DOHH2 (cell line): ENCODE data around the gene IREB2.

ENCODE experiments used
- CTCF ChIP-seq: fragments of 200-600 bp; sonication (generic); IDR thresholded peaks from one replicate; pipeline ENCODE4 v1.5.1; 2014; ENCODE audit warnings: antibody characterized with exemption, mild to moderate bottlenecking, low read depth, low read length; ENCODE audit not compliant: poor library complexity, severe bottlenecking
- EZH2phosphoT487 ChIP-seq: fragments of 200-600 bp; sonication (generic); IDR thresholded peaks from 2 replicates; pipeline ENCODE4 v1.6.1; 2017; ENCODE audit warnings: borderline replicate concordance, mild to moderate bottlenecking, antibody characterized with exemption, low read length, moderate library complexity, mixed read lengths

- TF ChIP-seq CTCF (no peak), EZH2phosphoT487 (no peak)
These were observed 27.0 kb upstream of the IREB2 start for GRCh38 chr15:78411061-78411460.
